Measurements from ENCODE around the gene TNFRSF18.

GRCh38 chr1:1245817-1246576 lies 39.6 kb upstream of the TNFRSF18 start:
- TF ChIP-seq CTCF (IDR thresholded peaks at IDR 0.05) (no peak), CREB1 (CRISPR knock-in tag; IDR thresholded peaks at IDR 0.05) (no peak), USF2 (CRISPR knock-in tag; IDR thresholded peaks at IDR 0.05) (no peak), SMAD3 (CRISPR knock-in tag; IDR thresholded peaks at IDR 0.05; ENCODE audit: borderline replicate concordance) (no peak), ATF2 (CRISPR knock-in tag; IDR thresholded peaks at IDR 0.05; ENCODE audit: borderline replicate concordance, low read depth) (no peak)
